H9 (cell line): ENCODE data around the gene ARNT2. TPM values are rescaled to one million over a fixed set of nuclear protein-coding genes. Genes with fewer than 3 reads are reported as not detected.

Experiments
- DNase-seq: peaks from one replicate; pipeline ENCODE4 v3.0.0-alpha.2; 2017
- H2AFZ ChIP-seq: one replicate; pipeline ENCODE4 v1.6.1; 2013; ENCODE audit warnings: mild to moderate bottlenecking, low read length, control low read depth, moderate library complexity
- H2AK5ac ChIP-seq: 2 replicates; pipeline ENCODE4 v1.6.1; 2013; ENCODE audit warnings: low read length, control low read depth, mixed read lengths; ENCODE audit not compliant: insufficient read length
- H2BK120ac ChIP-seq: one replicate; pipeline ENCODE4 v1.6.1; 2013; ENCODE audit warnings: low read depth, mild to moderate bottlenecking, low read length, control low read depth, inconsistent platforms; ENCODE audit not compliant: poor library complexity, severe bottlenecking
- H2BK12ac ChIP-seq: 2 replicates; pipeline ENCODE4 v1.6.1; 2013; ENCODE audit warnings: low read length, control low read depth, mixed read lengths, low read depth; ENCODE audit not compliant: insufficient read length
- H2BK15ac ChIP-seq: 2 replicates; pipeline ENCODE4 v1.6.1; 2013; ENCODE audit warnings: low read depth, low read length, control low read depth
- H2BK20ac ChIP-seq: one replicate; pipeline ENCODE4 v1.6.1; 2013; ENCODE audit warnings: low read depth, mild to moderate bottlenecking, low read length, control low read depth, inconsistent platforms; ENCODE audit not compliant: poor library complexity, severe bottlenecking
- H2BK5ac ChIP-seq: 2 replicates; pipeline ENCODE4 v1.6.1; 2013; ENCODE audit warnings: low read length, control low read depth, mixed read lengths; ENCODE audit not compliant: insufficient read length
- H3K14ac ChIP-seq: 2 replicates; pipeline ENCODE4 v1.6.1; 2013; ENCODE audit warnings: low read length, control low read depth; ENCODE audit not compliant: insufficient read depth
- H3K18ac ChIP-seq: 2 replicates; pipeline ENCODE4 v1.6.1; 2013; ENCODE audit warnings: low read depth, mild to moderate bottlenecking, mixed read lengths, low read length, control low read depth; ENCODE audit not compliant: insufficient read length
- H3K23ac ChIP-seq: 2 replicates; pipeline ENCODE4 v1.6.1; 2013; ENCODE audit warnings: low read length, control low read depth, mixed read lengths, low read depth; ENCODE audit not compliant: insufficient read length
- H3K23me2 ChIP-seq: 2 replicates; pipeline ENCODE4 v1.6.1; 2013; ENCODE audit warnings: low read depth, mild to moderate bottlenecking, mixed read lengths, low read length, control low read depth; ENCODE audit not compliant: insufficient read length, poor library complexity, severe bottlenecking
- H3K27ac ChIP-seq: 2 replicates; pipeline ENCODE4 v1.5.1; 2013; ENCODE audit warnings: low read length, control low read depth, mixed read lengths, low read depth; ENCODE audit not compliant: insufficient read length
- H3K27me3 ChIP-seq: 2 replicates; pipeline ENCODE4 v1.6.1; 2013; ENCODE audit warnings: low read length, control low read depth, inconsistent platforms; ENCODE audit not compliant: insufficient read depth
- H3K4ac ChIP-seq: 2 replicates; pipeline ENCODE4 v1.6.1; 2013; ENCODE audit warnings: low read depth, mild to moderate bottlenecking, control low read depth, inconsistent platforms, low read length, moderate library complexity
- H3K4me1 ChIP-seq: 2 replicates; pipeline ENCODE4 v1.6.1; 2013; ENCODE audit warnings: low read length, control low read depth, inconsistent platforms; ENCODE audit not compliant: insufficient read depth
- H3K4me2 ChIP-seq: 2 replicates; pipeline ENCODE4 v1.6.1; 2013; ENCODE audit warnings: low read length, control low read depth, mixed read lengths; ENCODE audit not compliant: insufficient read length, insufficient read depth
- H3K56ac ChIP-seq: 2 replicates; pipeline ENCODE4 v1.6.1; 2013; ENCODE audit warnings: low read depth, mild to moderate bottlenecking, mixed read lengths, low read length, control low read depth; ENCODE audit not compliant: insufficient read length
- H3K79me1 ChIP-seq: 2 replicates; pipeline ENCODE4 v1.6.1; 2013; ENCODE audit warnings: low read depth, mild to moderate bottlenecking, moderate library complexity, low read length, control low read depth, inconsistent platforms; ENCODE audit not compliant: insufficient read depth, poor library complexity, severe bottlenecking
- H3K79me2 ChIP-seq: 2 replicates; pipeline ENCODE4 v1.6.1; 2013; ENCODE audit warnings: low read length, control low read depth, inconsistent platforms; ENCODE audit not compliant: insufficient read depth
- H3K9ac ChIP-seq: 2 replicates; pipeline ENCODE4 v1.6.1; 2013; ENCODE audit warnings: low read length, control low read depth, mixed read lengths; ENCODE audit not compliant: insufficient read length; ENCODE audit errors: extremely low read depth
- H3K9me3 ChIP-seq: one replicate; pipeline ENCODE4 v1.6.1; 2013; ENCODE audit warnings: low read depth, low read length, inconsistent platforms; ENCODE audit not compliant: control insufficient read depth
- H3T11ph ChIP-seq: one replicate; pipeline ENCODE4 v1.6.1; 2013; ENCODE audit warnings: mild to moderate bottlenecking, low read length, control low read depth, inconsistent platforms
- H4K20me1 ChIP-seq: one replicate; pipeline ENCODE4 v1.6.1; 2013; ENCODE audit not compliant: control insufficient read depth, insufficient read length, insufficient read depth
- H4K5ac ChIP-seq: 2 replicates; pipeline ENCODE4 v1.6.1; 2013; ENCODE audit warnings: low read depth, mild to moderate bottlenecking, mixed read lengths, low read length, control low read depth; ENCODE audit not compliant: insufficient read length
- H4K8ac ChIP-seq: replicated peaks from 2 replicates; pipeline ENCODE4 v1.6.1; 2013; ENCODE audit warnings: low read length, control low read depth, mixed read lengths, low read depth; ENCODE audit not compliant: insufficient read length
- H4K91ac ChIP-seq: 2 replicates; pipeline ENCODE4 v1.6.1; 2013; ENCODE audit warnings: low read depth, mild to moderate bottlenecking, moderate library complexity, mixed read lengths, low read length, control low read depth; ENCODE audit not compliant: insufficient read length
- H3K27ac Mint-ChIP-seq, 3 experiments: 2 replicates in 2 of 3; 3 replicates in 1 of 3; pipeline ENCODE4 v1.8.0; 2020 to 2021; ENCODE audit warnings: mixed read lengths in 3 of 3, mild to moderate bottlenecking in 1 of 3, moderate library complexity in 1 of 3
- H3K27me3 Mint-ChIP-seq: 2 replicates; pipeline ENCODE4 v1.8.0; 2021; ENCODE audit warnings: low read depth, mild to moderate bottlenecking, moderate library complexity, mixed read lengths
- H3K36me3 Mint-ChIP-seq, 3 experiments: 2 replicates in 2 of 3; 3 replicates in 1 of 3; pipeline ENCODE4 v1.8.0; 2020 to 2021; ENCODE audit warnings: low read depth in 3 of 3, mixed read lengths in 3 of 3; ENCODE audit not compliant: insufficient read depth in 1 of 3
- H3K4me1 Mint-ChIP-seq, 2 experiments: 2 replicates each; pipeline ENCODE4 v1.8.0; 2020; ENCODE audit warnings: mixed read lengths in 2 of 2
- H3K4me3 Mint-ChIP-seq, 2 experiments: 2 replicates in 1 of 2; 3 replicates in 1 of 2; pipeline ENCODE4 v1.8.0; 2020 to 2021; ENCODE audit warnings: mild to moderate bottlenecking in 2 of 2, mixed read lengths in 2 of 2, moderate library complexity in 1 of 2
- H3K9me3 Mint-ChIP-seq, 2 experiments: 2 replicates in 1 of 2; 3 replicates in 1 of 2; pipeline ENCODE4 v1.8.0; 2020; ENCODE audit warnings: mild to moderate bottlenecking in 2 of 2, mixed read lengths in 2 of 2, moderate library complexity in 1 of 2
- CTCF ChIP-seq: fragments of 200-600 bp; sonication (generic); conservative IDR thresholded peaks from 3 replicates; pipeline ENCODE4 v1.8.0; 2021; ENCODE audit warnings: antibody characterized with exemption, mild to moderate bottlenecking
- WGBS: extraction: QIAGEN DNeasy Blood & Tissue Kit; methylation state at CpG from one replicate; pipeline ENCODE4 v1.1.7; 2013; ENCODE audit warnings: missing lambda C conversion rate, low lambda C conversion rate, mixed read lengths; ENCODE audit not compliant: insufficient read length; ENCODE audit errors: extremely low coverage; 5-methylcytosine and 5-hydroxymethylcytosine counted together
- total RNA-seq: library from RNA; stranded (reverse); gene quantifications from 2 replicates; pipeline ENCODE4 v1.2.1, GENCODE V29; 2021

Gene ARNT2
- total RNA-seq, 1 experiment from 2014 or later: 10.5 TPM

GRCh38 chr15:80507131-80507530 is 102.9 kb downstream of the ARNT2 start:
- no peaks in the 10 kb centered on the region; a peak in 1 of 5 replicates for H3K9me3 Mint-ChIP-seq
- Histone ChIP-seq H2BK20ac (no peak overlapping the region), H4K8ac (no peak overlapping the region), H2AFZ (no peak overlapping the region), H4K5ac (no peak overlapping the region), H3K9ac (no peak overlapping the region), H3T11ph (no peak overlapping the region), H2BK12ac (no peak overlapping the region), H3K23ac (no peak overlapping the region), H3K27me3 (no peaks in the 10 kb centered on the region), H3K56ac (no peak overlapping the region), H3K79me2 (no peaks in the 10 kb centered on the region), H3K14ac (no peak overlapping the region), H3K4me2 (no peak overlapping the region), H3K79me1 (no peaks in the 10 kb centered on the region), H2AK5ac (no peak overlapping the region), H3K4ac (no peak overlapping the region), H3K23me2 (no peaks in the 10 kb centered on the region), H3K4me1 (no peaks in the 10 kb centered on the region), H3K27ac (no peak overlapping the region), H3K18ac (no peak overlapping the region), H2BK15ac (no peak overlapping the region), H4K91ac (no peak overlapping the region), H2BK120ac (no peak overlapping the region), H4K20me1 (no peaks in the 10 kb centered on the region), H3K9me3 (no peaks in the 10 kb centered on the region), H2BK5ac (no peak overlapping the region)
- no peak for TF ChIP-seq CTCF
- H3K27ac Mint-ChIP-seq: no peak overlapping the region
- H3K4me3 Mint-ChIP-seq: no peak overlapping the region
- no peaks in the 10 kb centered on the region; the same call in 1 of the 2 replicates for H3K27me3 Mint-ChIP-seq
- no peak for DNase-seq
- no CpG with 5 or more reads among the region's 5 CpGs for WGBS
- H3K4me1 Mint-ChIP-seq: no peaks in the 10 kb centered on the region
- peaks cover 0 to 10% (median 7%) of the 10 kb centered on the region in 3 experiments; a peak in 5 of 7 replicates for H3K36me3 Mint-ChIP-seq
